CMK (cell line): ENCODE data around the gene PRMT7.

Source experiments
- DNase-seq: peaks from one replicate; pipeline ENCODE4 v3.0.0-alpha.2; 2010; ENCODE audit warnings: low read depth

PRMT7 gene, protein sequence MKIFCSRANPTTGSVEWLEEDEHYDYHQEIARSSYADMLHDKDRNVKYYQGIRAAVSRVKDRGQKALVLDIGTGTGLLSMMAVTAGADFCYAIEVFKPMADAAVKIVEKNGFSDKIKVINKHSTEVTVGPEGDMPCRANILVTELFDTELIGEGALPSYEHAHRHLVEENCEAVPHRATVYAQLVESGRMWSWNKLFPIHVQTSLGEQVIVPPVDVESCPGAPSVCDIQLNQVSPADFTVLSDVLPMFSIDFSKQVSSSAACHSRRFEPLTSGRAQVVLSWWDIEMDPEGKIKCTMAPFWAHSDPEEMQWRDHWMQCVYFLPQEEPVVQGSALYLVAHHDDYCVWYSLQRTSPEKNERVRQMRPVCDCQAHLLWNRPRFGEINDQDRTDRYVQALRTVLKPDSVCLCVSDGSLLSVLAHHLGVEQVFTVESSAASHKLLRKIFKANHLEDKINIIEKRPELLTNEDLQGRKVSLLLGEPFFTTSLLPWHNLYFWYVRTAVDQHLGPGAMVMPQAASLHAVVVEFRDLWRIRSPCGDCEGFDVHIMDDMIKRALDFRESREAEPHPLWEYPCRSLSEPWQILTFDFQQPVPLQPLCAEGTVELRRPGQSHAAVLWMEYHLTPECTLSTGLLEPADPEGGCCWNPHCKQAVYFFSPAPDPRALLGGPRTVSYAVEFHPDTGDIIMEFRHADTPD

DNA sequence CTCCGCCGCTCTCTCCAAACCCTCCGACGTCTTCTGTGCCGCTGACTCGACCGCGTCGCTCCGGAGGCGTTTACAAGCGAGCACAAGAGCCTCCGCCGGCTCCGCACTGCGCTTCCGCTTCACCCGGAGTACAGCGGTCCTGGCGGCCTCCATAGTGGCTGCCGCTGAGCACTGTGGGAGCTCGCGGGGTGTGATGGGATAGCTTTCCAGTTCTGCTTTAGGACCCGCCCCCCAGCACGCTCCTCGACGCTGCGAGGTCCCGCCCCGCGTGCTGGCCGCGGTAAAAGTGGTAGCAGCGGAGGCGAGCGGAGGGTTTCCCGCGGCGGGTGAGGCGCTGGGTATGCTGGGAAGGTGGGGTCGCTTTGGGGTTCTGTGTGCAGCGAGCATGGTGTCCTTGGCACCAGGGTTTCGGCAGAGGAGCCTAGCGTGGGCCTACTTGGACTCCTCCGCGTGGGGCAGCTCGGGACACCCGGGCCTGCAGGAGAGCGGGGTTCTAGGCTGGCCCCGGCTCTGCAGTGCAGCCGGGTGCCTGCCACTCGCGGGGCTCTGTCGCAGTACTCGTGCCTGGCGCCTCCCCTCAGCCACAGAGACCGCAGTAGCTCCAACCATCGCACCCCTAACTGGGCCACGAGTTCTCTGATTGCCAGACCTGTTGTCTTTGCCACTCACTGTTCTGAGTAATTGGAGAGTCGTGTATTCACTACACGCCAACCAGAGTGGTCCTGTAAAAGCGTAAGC is at the start of gene PRMT7, which contains the start of gene SLC7A6OS:
Gene PRMT7, plus strand, starts transcription at position 246 of the 738 bp plus-strand sequence. CDS start 4,961 bp downstream, outside the sequence.
Gene SLC7A6OS, minus strand, starts transcription at position 173 of the 738 bp plus-strand sequence. Its CDS starts 20 bp downstream, at position 153.
- DNase-seq, result peak; percentile 83

DNA sequence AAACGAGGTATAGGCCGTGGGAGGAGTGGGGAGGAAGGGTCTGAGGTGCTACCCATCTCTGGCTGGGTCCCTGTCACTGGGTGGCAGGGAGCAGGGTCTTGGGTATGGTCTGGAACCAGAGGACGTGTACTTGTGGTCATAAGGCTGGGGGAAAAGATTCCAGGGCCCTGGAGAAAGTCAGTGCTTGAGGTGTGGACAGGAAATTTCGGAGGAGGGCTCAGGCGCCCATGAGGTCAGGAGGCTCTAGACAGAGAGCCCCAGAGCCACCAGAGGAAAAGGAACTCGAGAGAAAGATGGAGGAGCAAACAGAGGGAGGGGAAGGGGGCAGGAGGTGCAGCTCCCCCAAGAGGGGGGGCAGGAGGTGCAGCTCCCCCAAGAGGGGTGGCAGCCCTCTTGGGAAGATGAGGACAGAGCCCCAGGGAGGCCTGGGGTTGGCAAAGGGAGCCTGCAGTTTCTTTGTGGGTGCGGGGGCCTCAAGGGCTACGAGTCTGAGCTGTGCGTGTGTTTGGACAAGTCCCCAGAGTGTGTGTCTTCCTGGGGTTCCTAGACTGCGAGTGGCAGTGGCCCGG is 47.2 kb upstream of the PRMT7 start:
- DNase-seq, result no peak

- peak; percentile 63 for DNase-seq
These were observed 46.4 kb upstream of the PRMT7 start, which contains the start of gene SLC7A6 for GRCh38 chr16:68264128-68265077. Gene SLC7A6 (plus strand): TSS chr16:68264526. CDS start chr16:68274727, 10,201 bp downstream.

- peak; percentile 52 for DNase-seq
These were observed 45.5 kb upstream of the PRMT7 start for GRCh38 chr16:68265078-68265920.

GRCh38 chr16:68267612-68268405 is 43.0 kb upstream of the PRMT7 start:
- DNase-seq, result no peak

DNA sequence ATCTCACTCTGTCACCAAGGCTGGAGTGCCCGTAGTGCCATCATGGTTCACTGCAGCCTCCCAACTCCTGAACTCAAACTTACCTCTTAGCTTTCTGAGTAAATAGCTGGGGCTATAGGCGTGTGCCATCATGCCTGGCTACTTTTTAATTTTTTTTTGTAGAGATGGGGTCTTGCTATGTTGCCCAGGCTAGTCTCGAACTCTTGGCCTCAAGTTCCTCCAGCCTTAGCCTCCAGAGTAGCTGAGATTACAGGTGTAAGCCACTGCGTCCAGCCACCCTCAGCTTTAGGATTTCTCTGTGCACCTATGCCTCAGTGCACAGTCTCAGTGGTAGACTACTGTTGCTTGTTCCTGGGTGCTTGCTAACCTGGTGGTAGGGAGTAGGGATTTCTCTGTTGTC is 41.0 kb upstream of the PRMT7 start:
- DNase-seq, result no peak

- DNase-seq, result no peak
These were observed 40.5 kb upstream of the PRMT7 start for GRCh38 chr16:68270353-68270752.

DNA sequence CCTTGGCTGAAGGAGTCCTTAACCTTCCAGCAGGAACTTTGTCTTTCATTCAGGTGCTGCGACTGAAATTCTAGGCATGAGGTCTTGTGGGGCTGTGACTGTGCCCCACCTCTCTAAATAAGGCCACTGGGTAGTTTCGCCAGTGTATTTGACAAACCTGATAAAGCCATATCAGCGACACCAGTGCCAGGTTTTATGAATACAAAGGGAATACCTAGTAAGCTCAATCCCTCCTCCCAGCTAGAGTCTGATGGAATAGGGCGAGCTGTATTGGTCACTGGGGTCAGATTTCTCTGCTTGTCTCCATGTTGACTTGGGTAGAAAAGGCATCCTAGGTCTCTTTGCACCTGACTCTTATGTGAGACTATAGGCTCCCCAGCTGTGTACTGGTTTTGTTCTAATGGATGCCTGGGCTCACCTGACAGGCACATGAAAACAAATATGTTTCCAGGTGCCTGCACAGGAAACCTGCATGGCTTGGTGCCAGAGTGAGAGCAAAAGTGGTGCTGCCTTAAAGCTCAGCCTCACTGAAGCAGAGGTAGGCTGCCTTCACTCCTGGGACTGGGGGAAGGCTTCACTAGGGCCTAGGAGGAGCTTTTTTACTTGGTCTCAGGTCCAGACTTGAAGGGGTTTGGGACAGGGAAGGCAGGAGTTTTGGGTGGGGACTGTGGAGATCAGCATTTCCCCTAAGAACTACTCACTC is 38.2 kb upstream of the PRMT7 start:
- DNase-seq, result no peak

DNA sequence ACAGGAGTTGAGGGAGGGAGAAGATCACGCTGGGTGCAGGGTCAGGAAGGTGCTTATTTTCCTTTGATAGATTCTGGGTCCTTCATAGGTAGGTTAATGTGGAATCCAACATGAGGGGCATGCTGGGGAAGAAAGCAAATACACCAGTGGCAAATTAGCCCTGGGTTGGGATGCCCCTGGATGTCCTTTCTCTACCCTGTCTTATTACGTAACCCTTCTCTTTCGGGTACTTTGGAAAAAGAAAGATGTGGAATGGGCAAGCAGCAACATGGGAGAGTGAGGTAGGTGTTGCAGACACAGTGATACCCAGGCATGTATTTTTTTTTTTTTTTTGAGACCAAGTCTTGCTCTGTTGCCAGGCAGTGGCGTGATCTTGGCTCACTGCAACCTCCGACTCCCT is 37.4 kb upstream of the PRMT7 start:
- DNase-seq, result no peak

DNA sequence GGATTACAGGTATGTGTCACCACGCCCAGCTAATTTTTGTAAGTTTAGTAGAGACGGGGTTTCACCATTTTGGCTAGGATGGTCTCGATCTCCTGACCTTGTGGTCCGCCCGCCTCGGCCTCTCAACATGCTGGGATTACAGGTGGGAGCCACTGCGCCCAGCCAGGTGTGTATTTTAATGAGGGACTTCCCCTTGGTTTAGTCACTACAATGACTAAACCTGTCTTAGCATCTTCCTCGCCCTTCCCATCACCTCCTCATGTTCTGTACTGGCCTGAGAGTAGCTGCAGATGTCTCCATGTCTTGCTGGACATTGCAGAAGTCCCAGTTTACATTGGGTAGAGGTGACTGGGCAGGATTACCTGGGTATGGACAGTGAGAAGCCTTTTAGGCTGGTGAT is 36.9 kb upstream of the PRMT7 start:
- no peak for DNase-seq

DNA sequence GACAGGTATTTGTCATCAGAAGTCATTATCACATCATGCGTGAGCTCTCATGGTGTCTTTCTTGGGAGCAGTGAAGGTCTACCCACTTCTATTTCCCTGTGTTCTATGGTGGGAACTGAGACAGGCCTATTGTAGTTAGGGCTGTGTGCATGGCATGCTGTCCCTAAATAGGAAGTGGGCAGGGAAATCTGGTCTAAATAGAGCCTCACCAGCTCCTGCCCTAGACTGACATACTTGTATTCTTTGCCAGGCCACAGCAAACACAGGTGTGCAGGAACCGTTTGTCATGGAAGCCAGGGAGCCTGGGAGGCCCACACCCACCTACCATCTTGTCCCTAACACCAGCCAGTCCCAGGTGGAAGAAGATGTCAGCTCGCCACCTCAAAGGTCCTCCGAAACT is 36.4 kb upstream of the PRMT7 start:
- DNase-seq, result no peak

GRCh38 chr16:68275611-68276191 is 35.1 kb upstream of the PRMT7 start:
- no peak for DNase-seq

DNA sequence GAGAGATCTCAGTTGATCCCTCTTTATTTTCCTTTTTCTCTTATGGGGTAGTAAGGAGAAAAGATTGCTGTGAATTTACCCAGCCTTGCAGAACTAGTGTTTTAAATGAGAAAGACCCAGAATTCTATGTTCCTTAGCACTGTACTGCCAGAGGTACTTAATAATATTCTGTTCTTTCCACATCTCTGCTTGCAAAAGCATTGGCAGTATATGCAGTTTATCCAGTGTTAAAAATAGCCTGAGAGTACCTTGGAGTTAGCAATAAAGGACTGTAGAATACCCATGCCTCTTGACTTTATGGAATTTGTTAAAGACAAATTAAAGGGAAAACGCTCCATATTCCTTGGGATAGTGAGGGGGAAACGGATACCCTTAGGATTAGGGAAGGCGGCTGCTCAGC is 34.6 kb upstream of the PRMT7 start:
- DNase-seq, result no peak

- DNase-seq, result no peak
These were observed 30.9 kb upstream of the PRMT7 start for GRCh38 chr16:68279726-68280558.

DNA sequence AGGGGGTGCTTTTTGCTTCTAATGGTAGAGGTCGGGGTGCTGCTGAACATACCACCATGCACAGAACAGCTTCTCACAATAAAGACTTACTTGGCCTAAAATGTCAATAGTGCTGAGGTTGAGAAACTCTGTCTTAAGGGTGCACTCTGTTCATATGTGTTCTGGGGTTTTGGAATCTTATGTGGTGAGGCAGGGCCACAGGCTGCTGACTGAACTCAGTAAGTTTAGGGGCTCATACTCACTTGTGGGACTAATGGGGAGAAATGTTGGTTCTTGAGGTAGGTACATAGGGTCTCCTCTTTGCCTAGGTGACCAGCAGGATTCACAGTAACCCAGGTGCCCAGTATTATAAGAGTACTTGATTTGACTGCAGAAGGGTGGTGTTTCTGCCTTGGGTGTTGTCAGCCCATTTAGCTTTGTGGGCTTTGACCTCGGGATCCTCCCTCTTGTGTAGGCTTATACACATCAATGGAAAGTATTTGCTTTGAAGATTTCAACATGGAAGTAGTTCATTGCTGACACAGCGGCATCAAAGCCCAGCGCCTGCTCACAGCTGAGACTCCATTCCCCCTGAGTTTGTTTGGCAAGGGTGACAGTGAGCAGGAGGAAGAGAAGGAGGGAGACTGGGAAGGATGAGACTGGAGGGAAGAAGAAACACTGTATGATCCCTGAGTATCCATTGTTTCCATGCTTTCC is 29.3 kb upstream of the PRMT7 start:
- DNase-seq, result no peak

GRCh38 chr16:68282064-68282452 is 28.8 kb upstream of the PRMT7 start:
- DNase-seq, result no peak

- DNase-seq, result no peak
These were observed 27.5 kb upstream of the PRMT7 start for GRCh38 chr16:68283346-68283745.
